Nephron progenitor cell (in vitro differentiated cells): ENCODE results near the gene TPPP.
"Not testable (repeated sequence)": the region's sequence is repeated elsewhere in the genome, so short reads cannot be mapped to it uniquely, and the experiment has no call there.

Experiments
- DNase-seq: peaks from one replicate; pipeline ENCODE4 v3.0.0; 2021
- H3K27ac Mint-ChIP-seq: 2 replicates; pipeline ENCODE4 v1.8.0; 2021; ENCODE audit warnings: mild to moderate bottlenecking, moderate library complexity, mixed read lengths
- H3K27me3 Mint-ChIP-seq: 2 replicates; pipeline ENCODE4 v1.8.0; 2021; ENCODE audit warnings: mild to moderate bottlenecking, low read depth, mixed read lengths; ENCODE audit not compliant: poor library complexity
- H3K36me3 Mint-ChIP-seq: 2 replicates; pipeline ENCODE4 v1.8.0; 2021; ENCODE audit warnings: low read depth, mixed read lengths
- H3K4me1 Mint-ChIP-seq: 2 replicates; pipeline ENCODE4 v1.8.0; 2021; ENCODE audit warnings: mixed read lengths
- H3K4me3 Mint-ChIP-seq: 2 replicates; pipeline ENCODE4 v1.8.0; 2021; ENCODE audit warnings: mild to moderate bottlenecking, moderate library complexity, mixed read lengths
- H3K9me3 Mint-ChIP-seq: 2 replicates; pipeline ENCODE4 v1.8.0; 2021; ENCODE audit warnings: mild to moderate bottlenecking, moderate library complexity, mixed read lengths
- TF ChIP-seq, protein P1 (sequence below): fragments of 200-600 bp; sonication (generic); IDR thresholded peaks from 2 replicates; pipeline ENCODE4 v1.5.0; 2021; ENCODE audit warnings: antibody characterized with exemption

TPPP gene

GRCh38 chr5:683551-684481 is 9.3 kb downstream of the TPPP start:
- Mint-ChIP-seq H3K9me3 (no peaks in the 10 kb centered on the region), H3K4me3 (no peak overlapping the region), H3K27me3 (peaks cover 23% of the 10 kb centered on the region), H3K4me1 (peaks cover 12% of the 10 kb centered on the region), H3K36me3 (no peaks in the 10 kb centered on the region), H3K27ac (no peak overlapping the region)
- no peak for DNase-seq
- TF ChIP-seq, protein P1, sequence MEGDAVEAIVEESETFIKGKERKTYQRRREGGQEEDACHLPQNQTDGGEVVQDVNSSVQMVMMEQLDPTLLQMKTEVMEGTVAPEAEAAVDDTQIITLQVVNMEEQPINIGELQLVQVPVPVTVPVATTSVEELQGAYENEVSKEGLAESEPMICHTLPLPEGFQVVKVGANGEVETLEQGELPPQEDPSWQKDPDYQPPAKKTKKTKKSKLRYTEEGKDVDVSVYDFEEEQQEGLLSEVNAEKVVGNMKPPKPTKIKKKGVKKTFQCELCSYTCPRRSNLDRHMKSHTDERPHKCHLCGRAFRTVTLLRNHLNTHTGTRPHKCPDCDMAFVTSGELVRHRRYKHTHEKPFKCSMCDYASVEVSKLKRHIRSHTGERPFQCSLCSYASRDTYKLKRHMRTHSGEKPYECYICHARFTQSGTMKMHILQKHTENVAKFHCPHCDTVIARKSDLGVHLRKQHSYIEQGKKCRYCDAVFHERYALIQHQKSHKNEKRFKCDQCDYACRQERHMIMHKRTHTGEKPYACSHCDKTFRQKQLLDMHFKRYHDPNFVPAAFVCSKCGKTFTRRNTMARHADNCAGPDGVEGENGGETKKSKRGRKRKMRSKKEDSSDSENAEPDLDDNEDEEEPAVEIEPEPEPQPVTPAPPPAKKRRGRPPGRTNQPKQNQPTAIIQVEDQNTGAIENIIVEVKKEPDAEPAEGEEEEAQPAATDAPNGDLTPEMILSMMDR: no peak

- not testable (repeated sequence) for H3K4me3 Mint-ChIP-seq, H3K36me3 Mint-ChIP-seq, DNase-seq, H3K27ac Mint-ChIP-seq, H3K9me3 Mint-ChIP-seq
- peaks cover 23% of the 10 kb centered on the region for H3K27me3 Mint-ChIP-seq
- peaks cover 12% of the 10 kb centered on the region for H3K4me1 Mint-ChIP-seq
Observed at GRCh38 chr5:682651-683358, 10.3 kb downstream of the TPPP start.

DNA sequence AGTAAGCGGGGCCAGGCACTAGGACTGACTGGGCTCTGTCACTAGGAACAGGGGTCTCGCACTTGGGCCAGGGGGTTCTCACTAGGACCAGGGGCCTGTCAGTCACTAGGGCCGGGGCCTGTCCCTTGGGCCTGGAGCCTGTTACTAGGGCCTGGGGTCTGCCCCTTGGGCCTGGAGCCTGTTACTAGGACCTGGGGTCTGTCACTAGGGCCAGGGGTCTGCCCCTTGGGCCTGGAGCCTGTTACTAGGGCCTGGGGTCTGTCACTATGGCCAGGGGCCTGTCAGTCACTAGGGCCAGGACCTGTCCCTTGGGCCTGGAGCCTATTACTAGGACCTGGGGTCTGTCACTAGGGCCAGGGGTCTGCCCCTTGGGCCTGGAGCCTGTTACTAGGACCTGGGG is 10.9 kb downstream of the TPPP start:
- H3K9me3 Mint-ChIP-seq, H3K36me3 Mint-ChIP-seq, H3K4me3 Mint-ChIP-seq, DNase-seq, H3K27ac Mint-ChIP-seq: not testable (repeated sequence)
- Mint-ChIP-seq H3K4me1 (peaks cover 12% of the 10 kb centered on the region), H3K27me3 (peaks cover 23% of the 10 kb centered on the region)

DNA sequence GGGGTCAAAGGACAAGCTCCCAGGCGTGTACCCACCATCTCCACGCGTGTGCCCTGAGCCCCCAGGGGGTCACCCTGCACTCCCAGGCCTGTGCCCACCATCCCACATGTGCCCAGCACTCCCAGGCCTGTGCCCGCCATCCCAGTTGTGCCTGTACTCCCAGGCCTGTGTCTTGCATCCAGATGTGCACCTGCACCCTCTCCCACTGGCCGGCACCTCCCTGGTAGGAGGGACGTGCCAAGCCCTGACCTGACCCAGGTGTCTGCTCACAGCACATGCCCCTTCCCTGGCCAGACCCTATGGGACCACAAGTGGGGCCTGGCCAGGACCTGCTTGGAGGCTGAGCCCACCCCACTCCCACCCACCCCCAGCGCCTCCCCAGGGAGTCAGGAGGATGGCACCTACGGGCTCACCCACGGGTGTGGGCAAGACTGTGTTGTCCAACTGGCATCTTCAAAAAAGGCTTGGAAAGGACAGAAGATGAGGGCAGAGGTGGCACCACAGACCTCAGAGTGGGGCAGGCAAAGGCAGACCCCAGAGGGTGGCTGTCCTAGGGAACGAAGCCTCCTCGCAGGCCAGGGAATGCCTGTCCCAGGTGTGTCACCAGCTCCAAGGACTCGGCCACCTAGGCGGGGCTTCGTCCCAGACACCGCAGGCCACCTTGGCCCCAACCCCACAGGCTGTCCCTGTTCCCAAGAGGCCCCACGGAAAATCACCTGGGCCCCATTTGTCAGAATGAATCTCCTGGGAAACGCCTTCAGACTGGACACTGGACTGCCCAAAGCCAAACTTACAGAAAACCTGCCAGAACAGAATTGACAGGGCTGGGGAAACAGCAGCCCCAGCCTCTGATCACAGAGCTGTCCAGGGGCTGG is 11.6 kb downstream of the TPPP start:
- Mint-ChIP-seq H3K27me3 (peaks cover 20% of the 10 kb centered on the region), H3K4me1 (peaks cover 13% of the 10 kb centered on the region)
- H3K36me3 Mint-ChIP-seq, DNase-seq, H3K9me3 Mint-ChIP-seq, H3K4me3 Mint-ChIP-seq, H3K27ac Mint-ChIP-seq: not testable (repeated sequence)

- H3K4me3 Mint-ChIP-seq: not testable (repeated sequence)
Observed at GRCh38 chr5:680836-681235, 12.3 kb downstream of the TPPP start.

DNA sequence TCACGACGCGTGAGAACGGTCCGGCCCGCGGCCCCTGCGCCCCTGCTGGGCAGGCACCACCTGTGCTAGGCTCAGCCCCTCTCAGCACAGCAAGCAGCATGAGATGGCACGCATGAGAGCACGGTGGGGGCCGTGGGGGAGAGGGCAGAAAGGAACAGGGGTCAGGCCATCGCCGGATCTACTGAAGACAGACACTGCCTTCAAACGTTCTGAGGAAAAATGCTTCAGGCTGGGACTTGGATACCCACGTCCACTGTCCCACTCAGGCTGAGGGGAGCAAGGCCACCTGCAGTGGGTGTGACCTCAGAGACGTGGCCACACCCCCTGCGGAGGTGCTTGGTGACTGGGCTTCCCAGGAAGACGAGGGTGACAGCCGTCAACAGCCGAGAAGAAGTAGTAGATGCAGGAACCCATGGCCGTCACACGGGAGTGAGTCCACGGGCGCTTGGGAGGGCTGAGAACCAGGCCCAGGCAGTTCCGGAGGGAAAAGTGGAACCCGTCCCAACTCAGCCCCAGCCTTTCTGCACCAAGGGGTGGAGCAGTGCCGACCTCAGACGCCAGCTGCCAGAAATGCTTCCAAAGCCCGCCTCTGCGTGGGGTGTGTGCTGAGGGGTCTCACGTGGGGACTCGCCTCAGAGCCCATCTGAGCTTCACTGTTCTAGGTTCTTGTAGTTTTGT is 12.9 kb downstream of the TPPP start:
- Mint-ChIP-seq H3K4me1 (peaks cover 21% of the 10 kb centered on the region), H3K27me3 (peaks cover 14% of the 10 kb centered on the region)
- not testable (repeated sequence) for DNase-seq, H3K4me3 Mint-ChIP-seq, H3K9me3 Mint-ChIP-seq, H3K36me3 Mint-ChIP-seq, H3K27ac Mint-ChIP-seq

More at GRCh38 chr5:680836-681235, 12.3 kb downstream of the TPPP start:
- Mint-ChIP-seq H3K27me3 (peaks cover 20% of the 10 kb centered on the region), H3K4me1 (peaks cover 20% of the 10 kb centered on the region)
- not testable (repeated sequence) for DNase-seq, H3K27ac Mint-ChIP-seq, H3K36me3 Mint-ChIP-seq, H3K9me3 Mint-ChIP-seq

DNA sequence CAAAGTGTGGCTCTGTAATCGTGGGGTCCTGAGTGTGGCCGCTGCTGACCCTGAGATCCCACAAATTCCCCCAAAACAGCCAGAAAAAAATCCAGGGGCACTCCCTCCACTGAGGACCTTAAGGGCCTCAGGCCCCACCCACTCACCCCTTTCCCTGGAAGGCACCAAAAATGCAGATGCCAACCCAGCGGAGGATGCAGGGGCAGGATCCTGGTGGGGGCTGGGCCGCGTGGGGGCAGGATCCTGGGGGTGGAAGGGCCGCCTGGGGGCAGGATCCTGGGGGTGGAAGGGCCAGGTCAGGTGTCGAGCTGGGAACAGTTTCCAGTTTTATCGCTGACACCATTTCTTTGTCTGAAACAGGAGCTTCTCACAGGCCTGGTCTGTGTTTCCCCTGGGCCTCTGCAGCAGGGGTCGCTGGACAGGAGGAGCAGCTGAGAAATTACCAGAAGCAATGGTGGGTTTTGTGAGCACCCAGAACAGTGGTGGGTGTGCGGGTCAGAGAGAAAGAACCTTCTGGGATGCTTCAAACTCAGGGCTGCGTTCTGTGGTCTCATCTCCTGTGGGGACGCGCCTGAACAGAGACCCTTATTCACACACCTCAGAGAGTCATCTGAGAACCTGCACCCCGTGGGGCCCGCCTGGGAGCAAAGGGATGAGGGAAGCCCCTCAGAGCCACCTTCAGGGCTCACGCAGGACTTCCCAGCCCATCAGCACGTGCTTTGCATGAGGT is 13.8 kb downstream of the TPPP start:
- not testable (repeated sequence) for H3K27ac Mint-ChIP-seq, H3K27me3 Mint-ChIP-seq, H3K36me3 Mint-ChIP-seq, DNase-seq, H3K4me3 Mint-ChIP-seq, H3K9me3 Mint-ChIP-seq
- peaks cover 21% of the 10 kb centered on the region for H3K4me1 Mint-ChIP-seq

DNA sequence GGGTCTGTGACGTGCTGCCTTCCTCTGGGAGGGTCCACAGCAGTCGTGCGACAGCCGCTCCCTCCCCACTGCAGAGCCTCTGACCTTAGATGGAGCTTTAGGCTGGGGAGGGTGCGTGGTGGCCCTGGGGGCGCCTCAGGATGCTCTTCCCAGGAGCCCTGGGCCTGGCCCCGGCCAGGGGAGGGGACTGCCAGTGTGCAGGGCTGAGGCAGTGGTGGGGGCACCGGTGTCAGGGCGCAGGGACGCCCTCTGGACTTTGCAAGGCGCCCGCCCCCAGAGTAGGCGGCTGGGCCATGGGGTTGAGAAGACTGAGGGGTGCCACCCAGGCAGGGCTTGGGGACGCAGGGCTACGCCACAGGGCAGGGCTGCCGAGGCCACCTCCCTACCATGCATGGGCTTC is 14.6 kb downstream of the TPPP start:
- peaks cover 21% of the 10 kb centered on the region for H3K4me1 Mint-ChIP-seq
- not testable (repeated sequence) for H3K27ac Mint-ChIP-seq, DNase-seq, H3K36me3 Mint-ChIP-seq, H3K27me3 Mint-ChIP-seq, H3K4me3 Mint-ChIP-seq, H3K9me3 Mint-ChIP-seq
